K562 (cell line): ENCODE measurements around the gene RNU2-63P.

Source experiments
- CHD4 ChIP-seq: fragments of 200-600 bp; sonication (generic); IDR thresholded peaks from 3 replicates; pipeline ENCODE4 v1.6.1; 2012; ENCODE audit warnings: low read depth, mild to moderate bottlenecking, mixed read lengths, low read length, inconsistent platforms; ENCODE audit not compliant: insufficient read depth, insufficient replicate concordance, poor library complexity, severe bottlenecking
- LEF1 ChIP-seq: fragments of 450-650 bp; IDR thresholded peaks from 2 replicates; pipeline ENCODE4 v1.6.1; 2016; ENCODE audit warnings: mild to moderate bottlenecking
- MAZ ChIP-seq, 2 experiments: fragments of 450-650 bp in 1 of 2; sonication (generic) in 1 of 2; formaldehyde crosslinking; IDR thresholded peaks in 1 of 2; conservative IDR thresholded peaks in 1 of 2; 2 replicates each; pipeline versions ENCODE4 v1.4.0 to v1.5.0; 2020; ENCODE audit warnings: mild to moderate bottlenecking in 1 of 2, missing genetic modification reagents in 1 of 2
- MXI1 ChIP-seq: IDR thresholded peaks from 2 replicates; pipeline ENCODE4 v1.6.1; 2011; ENCODE audit warnings: low read depth, mild to moderate bottlenecking, improper control_type of control experiment, low read length
- PREB ChIP-seq: sonication (generic); formaldehyde crosslinking; IDR thresholded peaks from 2 replicates; pipeline ENCODE4 v1.8.1; 2023; ENCODE audit warnings: mild to moderate bottlenecking, missing genetic modification reagents
- RBM22 ChIP-seq: fragments of 200-400 bp; formaldehyde crosslinking; IDR thresholded peaks from 2 replicates; pipeline ENCODE4 v1.6.1; 2018; ENCODE audit warnings: low read length, low read depth; ENCODE audit not compliant: poor library complexity, severe bottlenecking
- TCF7L2 ChIP-seq: fragments of 150-350 bp; IDR thresholded peaks from 2 replicates; pipeline ENCODE4 v1.6.1; 2016; ENCODE audit warnings: low read depth, mild to moderate bottlenecking, low read length, moderate library complexity
- TEAD4 ChIP-seq, 2 experiments: sonication (generic) in 1 of 2; formaldehyde crosslinking in 1 of 2; IDR thresholded peaks; 2 replicates each; pipeline versions ENCODE4 v1.6.1 to v1.8.0; 2012 to 2022; ENCODE audit warnings: borderline replicate concordance in 1 of 2, inconsistent platforms in 1 of 2, low read length in 1 of 2, mild to moderate bottlenecking in 1 of 2, missing genetic modification reagents in 1 of 2

GRCh38 chr2:88049622-88050021, 33.3 kb upstream of the RNU2-63P start:
- no peak for TF ChIP-seq MXI1
- TF ChIP-seq LEF1: no peak
- TF ChIP-seq PREB (CRISPR knock-in tag): no peak
- no peak for TF ChIP-seq RBM22
- no peak for TF ChIP-seq TCF7L2
- TF ChIP-seq TEAD4 (IDR thresholded peaks at IDR 0.05; ENCODE audit: low read length): no peak
- no peak for TF ChIP-seq TEAD4 (CRISPR knock-in tag; IDR thresholded peaks at IDR 0.05; ENCODE audit: borderline replicate concordance)
- TF ChIP-seq MAZ (CRISPR knock-in tag; conservative IDR thresholded peaks at IDR 0.05 in 1 of 2, IDR thresholded peaks at IDR 0.05 in 1 of 2): no peak
- TF ChIP-seq CHD4: no peak
